ENCODE measurements around the gene MBTD1.

DNA sequence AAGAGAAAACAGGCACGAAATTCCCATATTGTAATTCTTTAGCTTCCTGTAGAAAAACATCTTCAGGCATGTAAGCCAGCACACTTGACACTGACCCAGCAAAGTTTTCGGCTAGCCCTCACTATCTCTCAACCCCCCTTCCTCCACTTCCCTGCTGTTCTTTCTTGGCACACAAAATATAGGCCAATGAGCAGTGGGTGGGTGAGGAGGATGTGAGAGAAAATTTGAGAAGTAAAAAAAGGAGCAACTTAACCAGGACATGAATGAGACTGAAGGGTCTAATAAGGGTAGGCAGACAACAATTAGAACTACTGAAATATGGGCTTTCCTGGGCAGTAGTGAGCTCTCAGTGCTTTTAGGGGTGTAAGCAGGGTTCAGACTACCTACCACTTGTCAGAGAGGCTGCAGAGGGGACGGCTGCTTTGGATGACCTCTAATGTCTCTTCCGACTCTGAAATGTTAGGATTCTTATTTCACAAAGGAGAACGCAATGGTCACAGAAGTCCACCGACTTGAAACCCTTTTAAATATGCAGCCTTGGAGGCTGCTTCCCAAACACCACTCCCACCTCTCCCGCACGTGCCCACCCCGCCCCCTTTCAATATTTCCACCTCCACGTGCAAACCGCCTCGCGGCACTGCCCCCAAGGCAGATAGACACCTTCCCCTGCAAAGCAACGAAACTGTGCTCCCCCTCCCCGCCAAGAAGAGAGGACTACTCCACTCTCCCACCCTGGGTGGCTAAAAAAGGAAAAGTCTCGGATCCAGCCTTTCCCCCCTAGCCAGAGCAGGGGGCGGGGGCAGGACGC lies 889 bp downstream of the MBTD1 start:
- TF ChIP-seq, protein P1, sequence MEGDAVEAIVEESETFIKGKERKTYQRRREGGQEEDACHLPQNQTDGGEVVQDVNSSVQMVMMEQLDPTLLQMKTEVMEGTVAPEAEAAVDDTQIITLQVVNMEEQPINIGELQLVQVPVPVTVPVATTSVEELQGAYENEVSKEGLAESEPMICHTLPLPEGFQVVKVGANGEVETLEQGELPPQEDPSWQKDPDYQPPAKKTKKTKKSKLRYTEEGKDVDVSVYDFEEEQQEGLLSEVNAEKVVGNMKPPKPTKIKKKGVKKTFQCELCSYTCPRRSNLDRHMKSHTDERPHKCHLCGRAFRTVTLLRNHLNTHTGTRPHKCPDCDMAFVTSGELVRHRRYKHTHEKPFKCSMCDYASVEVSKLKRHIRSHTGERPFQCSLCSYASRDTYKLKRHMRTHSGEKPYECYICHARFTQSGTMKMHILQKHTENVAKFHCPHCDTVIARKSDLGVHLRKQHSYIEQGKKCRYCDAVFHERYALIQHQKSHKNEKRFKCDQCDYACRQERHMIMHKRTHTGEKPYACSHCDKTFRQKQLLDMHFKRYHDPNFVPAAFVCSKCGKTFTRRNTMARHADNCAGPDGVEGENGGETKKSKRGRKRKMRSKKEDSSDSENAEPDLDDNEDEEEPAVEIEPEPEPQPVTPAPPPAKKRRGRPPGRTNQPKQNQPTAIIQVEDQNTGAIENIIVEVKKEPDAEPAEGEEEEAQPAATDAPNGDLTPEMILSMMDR (IDR thresholded peaks at IDR 0.05 in 4 of 5, conservative IDR thresholded peaks at IDR 0.05 in 1 of 5), result no peak
- no peak for TF ChIP-seq POLR2A (IDR thresholded peaks at IDR 0.05)

All from gastrocnemius medialis (tissue), 4 donors.